Measurements from ENCODE around the gene CD59. TPM values are rescaled to one million over a fixed set of nuclear protein-coding genes. Genes with fewer than 3 reads are reported as not detected.

The CD59 gene
- total and polyA plus RNA-seq, 2 of the 4 experiments (the other 2 are of a cell fraction): 765 to 1,140 TPM

DNA sequence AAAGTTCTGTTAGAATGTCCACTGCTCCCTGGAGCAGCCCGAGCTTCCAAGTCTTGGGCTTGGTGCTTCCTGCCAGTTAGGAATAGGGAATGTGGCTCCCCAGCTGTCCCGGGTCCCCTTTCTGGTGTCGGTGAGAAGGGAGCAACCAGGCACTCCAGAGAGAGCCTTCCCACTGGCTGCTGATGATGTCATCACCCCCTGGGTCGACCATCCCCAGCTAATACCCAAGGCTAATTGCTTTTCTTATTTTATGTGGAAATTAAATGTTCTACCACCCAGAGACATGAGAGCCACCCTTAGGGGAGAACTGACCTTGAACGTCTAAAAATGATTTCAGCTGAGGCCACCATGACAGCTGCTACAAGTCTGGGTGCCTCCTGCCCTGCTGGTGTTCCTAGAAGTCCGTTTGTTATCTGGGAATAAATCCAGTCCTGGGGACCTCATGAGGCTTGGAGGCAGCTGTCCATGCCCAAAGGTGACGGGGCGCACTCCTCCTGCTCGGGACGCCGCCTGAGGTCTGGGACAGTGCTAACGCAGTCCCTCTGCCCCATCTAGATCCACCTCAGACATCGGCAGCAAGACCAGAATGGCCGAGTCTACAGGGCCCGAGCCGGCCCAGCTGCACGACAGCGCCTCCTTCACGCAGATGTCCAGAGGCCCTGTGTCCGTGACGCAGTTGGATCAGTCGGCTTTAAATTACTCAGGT is 77.9 kb downstream of the CD59 start:
- no peaks in the 10 kb centered on the region for H3K36me3 ChIP-seq (ENCODE audit: control insufficient read depth, insufficient read depth, low read length)
- no peak overlapping the region for H3K4me2 ChIP-seq (ENCODE audit: low read depth, low read length)
- dilution Hi-C loops (cut with HindIII; ENCODE audit: low sequenced_read_pairs, unreplicated experiment): no loop called here
- POLR2A ChIA-PET (ENCODE audit: unreplicated experiment): no interaction called here
- no peak overlapping the region for H2BK5ac ChIP-seq (ENCODE audit: low read depth, low read length, poor library complexity, severe bottlenecking)
- no peak overlapping the region for H3K18ac ChIP-seq (ENCODE audit: low read depth, low read length)
- no peak for TF ChIP-seq SMC3 (IDR thresholded peaks at IDR 0.05; ENCODE audit: low read depth, low read length)
- no peak overlapping the region for H3K4ac ChIP-seq (ENCODE audit: low read depth, low read length)
- no peak for DNase-seq
- H3K9me3 ChIP-seq (ENCODE audit: control insufficient read depth, insufficient read depth, low read length): no peaks in the 10 kb centered on the region
- WGBS, 2 experiments (ENCODE audit: extremely low coverage in 2 of 2, insufficient read length in 1 of 2): 86% methylated on average over 10 of the region's 22 CpGs; no CpG with 5 or more reads in 1 of the 2 experiments
- H2AK9ac ChIP-seq (replicated peaks; ENCODE audit: low read depth, low read length, poor library complexity): no peak overlapping the region
- ATAC-seq (ENCODE audit: low read depth): no peak
- no peak overlapping the region for H3K27ac ChIP-seq (ENCODE audit: insufficient read depth, low read length)
- H3K27me3 ChIP-seq (ENCODE audit: control insufficient read depth, insufficient read depth, low read length): no peaks in the 10 kb centered on the region
- no peak overlapping the region for H4K5ac ChIP-seq (ENCODE audit: low read depth, low read length)
- no peaks in the 10 kb centered on the region for H3K4me1 ChIP-seq (ENCODE audit: control insufficient read depth, insufficient read depth, low read length)
- H2BK20ac ChIP-seq (ENCODE audit: low read depth, low read length): no peak overlapping the region
- no TSS peak for BruUV-seq (replicated peaks)
- H3K56ac ChIP-seq (ENCODE audit: extremely low read depth, insufficient read depth, low read length): no peak overlapping the region
- in situ Hi-C loops (cut with MboI; ENCODE audit: low sequenced_read_pairs): no loop called here
- no peak overlapping the region for H2BK15ac ChIP-seq (ENCODE audit: low read depth, low read length)
- CTCF ChIA-PET: no interaction called here
- H4K20me1 ChIP-seq (ENCODE audit: insufficient read depth, low read length): no peaks in the 10 kb centered on the region
- H2AFZ ChIP-seq (replicated peaks; ENCODE audit: low read length, poor library complexity): peak overlapping the region; percentile 47
- no peak overlapping the region for H2AK5ac ChIP-seq (ENCODE audit: low read depth, low read length)
- H4K8ac ChIP-seq (ENCODE audit: low read depth in 2 of 2, low read length in 2 of 2): no peak overlapping the region
- no peak overlapping the region; the same call in 1 of the 2 replicates for H3K23ac ChIP-seq (ENCODE audit: low read depth, low read length)
- 0 out of 2 replicates have a peak, but pooled peaks cover 2% of the 10 kb centered on the region for H3K9me1 ChIP-seq (ENCODE audit: insufficient read depth, low read length)
- no peaks in the 10 kb centered on the region for H3K79me1 ChIP-seq (ENCODE audit: low read depth in 1 of 2, low read length in 2 of 2)
- no peak overlapping the region for H2BK120ac ChIP-seq (ENCODE audit: low read depth, low read length)
- H3K9ac ChIP-seq (ENCODE audit: low read depth, low read length): no peak overlapping the region
- H3K4me3 ChIP-seq (ENCODE audit: insufficient read depth, low read depth, low read length): no peak overlapping the region
- no peak overlapping the region for H3K14ac ChIP-seq (replicated peaks; ENCODE audit: low read depth, low read length)
- intact Hi-C loops (cut with micrococcal nuclease): no loop called here
- no peak overlapping the region for H4K91ac ChIP-seq (ENCODE audit: insufficient read depth, low read depth, low read length)
